A549 treated with RU486 at 1 μM for 4 hours (cell line): ENCODE measurements around the gene ZBED5. TPM values are rescaled to one million over a fixed set of nuclear protein-coding genes. Genes with fewer than 3 reads are reported as not detected.

Experiments used
- total RNA-seq: library from RNA; stranded (reverse); fragments of 200-300 nt; extraction: Qiagen RNA extraction; gene quantifications from 5 replicates; pipeline ENCODE4 v1.2.3, GENCODE V29; 2022; ENCODE audit warnings: low read depth

ZBED5 gene
- total RNA-seq, result 18.2 to 37.5 TPM (median 35.4 TPM) in 5 replicates

DNA sequence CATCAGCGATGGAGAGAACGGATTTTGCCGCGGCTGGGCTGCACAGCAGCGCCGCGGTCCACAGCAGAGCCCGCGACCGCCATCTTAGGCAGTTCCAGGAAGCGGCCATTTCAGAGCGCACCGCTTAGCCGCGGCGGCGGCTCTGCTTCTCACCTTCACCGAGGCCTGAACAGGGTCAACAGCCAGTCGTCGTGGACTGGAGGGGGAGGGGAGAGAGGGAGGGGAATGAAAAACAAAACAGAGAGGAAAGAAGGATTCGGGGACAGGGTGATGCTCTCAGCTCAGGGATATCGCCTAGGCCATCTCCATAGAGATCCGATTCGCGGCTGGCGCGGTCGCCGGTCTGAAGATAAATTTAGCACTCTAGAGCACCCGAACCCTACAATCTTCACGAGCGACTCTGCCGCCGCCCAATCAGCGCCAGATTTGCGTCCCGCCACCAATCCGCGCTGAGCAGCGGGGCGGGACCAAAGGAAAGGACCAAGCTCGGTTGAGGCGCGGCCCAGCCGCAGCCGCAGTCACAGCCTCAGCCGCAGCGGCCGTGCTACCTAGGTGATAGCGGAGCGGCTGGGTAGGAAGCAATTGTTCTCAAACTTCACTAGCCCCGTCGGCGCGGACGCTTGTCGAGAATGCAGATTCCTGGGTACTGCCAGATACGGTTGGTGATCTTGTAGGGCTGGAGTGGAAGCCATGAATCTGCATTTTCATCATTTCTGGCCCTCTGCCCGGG is at the start of gene ZBED5:
Gene ZBED5 (minus strand): TSS at position 345 of the 730 bp plus-strand sequence. CDS start 3,108 bp downstream, outside the sequence.

DNA sequence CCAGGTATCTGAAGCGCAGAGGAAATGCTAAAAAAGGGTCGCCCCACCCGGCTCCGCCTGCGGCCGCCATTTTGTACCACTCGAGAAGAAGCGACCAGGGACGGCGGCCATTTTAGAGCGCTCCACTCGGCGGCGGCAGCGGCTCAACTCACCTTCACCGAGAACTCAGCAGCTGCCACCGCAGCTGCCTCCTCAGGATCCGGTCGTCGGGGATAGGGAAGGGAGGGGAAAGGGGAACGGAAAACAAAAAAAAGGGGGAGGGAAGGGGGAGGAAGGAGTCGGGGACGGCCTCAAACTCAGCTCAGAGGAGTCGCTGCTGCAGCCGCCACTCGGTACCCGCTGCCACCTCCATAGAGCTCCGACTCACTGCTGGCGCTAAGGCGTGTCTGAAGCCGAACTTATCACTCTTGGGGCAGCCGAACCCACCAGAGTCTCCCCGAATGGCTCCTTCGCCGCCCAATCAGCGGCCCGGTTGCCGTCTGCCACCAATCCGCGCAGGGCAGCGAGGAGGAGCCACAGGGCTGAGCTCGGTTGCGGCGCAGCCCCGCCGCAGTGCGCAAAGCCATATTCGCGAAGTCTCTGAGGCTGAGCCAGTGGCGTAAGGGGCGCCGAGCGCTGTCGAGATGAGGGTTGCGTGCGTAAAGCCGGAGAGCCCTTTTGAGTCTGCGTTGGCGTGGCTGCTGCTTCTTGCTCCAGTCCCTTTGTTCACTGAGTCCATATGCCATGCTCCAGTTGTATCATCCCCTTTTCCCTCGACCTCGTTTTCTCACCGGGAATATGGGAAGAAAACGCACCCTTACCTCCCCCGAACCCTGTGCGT is 49.1 kb downstream of the ZBED5 start, which contains the start of gene EIF4G2:
Gene EIF4G2 (minus strand): TSS at position 374 of the 820 bp plus-strand sequence.

Other genes with a start within 250 kb of the ZBED5 start
- gene IRAG1, start 164.3 kb downstream of the ZBED5 start, total RNA-seq, result 0.01 to 0.05 TPM (median 0.02 TPM) in 3 of 5 replicates, not detected in the others
- gene CTR9, start 106.8 kb downstream of the ZBED5 start, total RNA-seq, result 19.4 to 31.0 TPM (median 24.0 TPM) in 5 replicates
- 677 to 1,083 TPM (median 702 TPM) in 5 replicates for gene EIF4G2, start 49.1 kb downstream of the ZBED5 start, total RNA-seq